ENCODE data around the gene LPP. TPM values are rescaled to one million over a fixed set of nuclear protein-coding genes. Genes with fewer than 3 reads are reported as not detected.

The LPP gene
- total RNA-seq, 2 experiments from 2014 or later, result 27.5 to 31.8 TPM

- CTCF ChIA-PET, result interaction anchor here (0.7 kb wide), 1 partner anchor 130 kb away, joined by 4 read pairs; no protein-coding TSS in a partner anchor
- no peak overlapping the region for H3K4me3 Mint-ChIP-seq
- H3K27ac Mint-ChIP-seq, result no peak overlapping the region
- no peaks in the 10 kb centered on the region for H3K36me3 Mint-ChIP-seq (ENCODE audit: low read depth)
- no peak for DNase-seq
- intact Hi-C loops (cut with micrococcal nuclease), result loop anchor here (5.0 kb wide), 1 partner anchor 213 kb away; no protein-coding TSS in a partner anchor
- no peaks in the 10 kb centered on the region for H3K27me3 Mint-ChIP-seq (ENCODE audit: low read depth)
- no peaks in the 10 kb centered on the region for H3K9me3 Mint-ChIP-seq
- H3K4me1 Mint-ChIP-seq (ENCODE audit: low read depth), result peaks cover 18% of the 10 kb centered on the region
These were observed 675.6 kb downstream of the LPP start for GRCh38 chr3:188829576-188829975.

GRCh38 chr3:188830893-188831292, 676.9 kb downstream of the LPP start:
- DNase-seq, result peak; percentile 7
- no peaks in the 10 kb centered on the region for H3K36me3 Mint-ChIP-seq (ENCODE audit: low read depth)
- H3K9me3 Mint-ChIP-seq, result no peaks in the 10 kb centered on the region
- no peak overlapping the region for H3K4me3 Mint-ChIP-seq
- H3K4me1 Mint-ChIP-seq (ENCODE audit: low read depth), result peaks cover 21% of the 10 kb centered on the region
- no peak overlapping the region for H3K27ac Mint-ChIP-seq
- CTCF ChIA-PET, result interaction anchor here (0.6 to 3.6 kb wide), 5 partner anchors 108 to 1676 kb away, joined by 3 to 29 read pairs (median 3); no protein-coding TSS in a partner anchor
- intact Hi-C loops (cut with micrococcal nuclease), result loop anchor here (5.0 kb wide), 2 partner anchors 316 to 1089 kb away; no protein-coding TSS in a partner anchor
- no peaks in the 10 kb centered on the region for H3K27me3 Mint-ChIP-seq (ENCODE audit: low read depth)

GRCh38 chr3:188832146-188832545, 678.2 kb downstream of the LPP start:
- H3K4me3 Mint-ChIP-seq, result no peak overlapping the region
- CTCF ChIA-PET, result interaction anchor here (0.6 to 3.6 kb wide), 4 partner anchors 15 to 1091 kb away, joined by 3 to 29 read pairs (median 4); no protein-coding TSS in a partner anchor
- no peaks in the 10 kb centered on the region for H3K9me3 Mint-ChIP-seq
- no peak for DNase-seq
- no peaks in the 10 kb centered on the region for H3K36me3 Mint-ChIP-seq (ENCODE audit: low read depth)
- H3K27me3 Mint-ChIP-seq (ENCODE audit: low read depth), result no peaks in the 10 kb centered on the region
- no peak overlapping the region for H3K27ac Mint-ChIP-seq
- H3K4me1 Mint-ChIP-seq (ENCODE audit: low read depth), result peaks cover 16% of the 10 kb centered on the region
- intact Hi-C loops (cut with micrococcal nuclease), result loop anchor here (5.0 kb wide), 2 partner anchors 315 to 1090 kb away; no protein-coding TSS in a partner anchor

GRCh38 chr3:188832961-188833721, 679.2 kb downstream of the LPP start:
- intact Hi-C loops (cut with micrococcal nuclease), result loop anchor here (5.0 kb wide), 2 partner anchors 314 to 1091 kb away; no protein-coding TSS in a partner anchor
- no peaks in the 10 kb centered on the region for H3K36me3 Mint-ChIP-seq (ENCODE audit: low read depth)
- no peaks in the 10 kb centered on the region for H3K27me3 Mint-ChIP-seq (ENCODE audit: low read depth)
- H3K27ac Mint-ChIP-seq, result no peak overlapping the region
- no peak overlapping the region for H3K4me3 Mint-ChIP-seq
- H3K4me1 Mint-ChIP-seq (ENCODE audit: low read depth), result peaks cover 14% of the 10 kb centered on the region
- DNase-seq, result no peak
- CTCF ChIA-PET, result interaction anchor here (0.8 to 3.6 kb wide), 3 partner anchors 16 to 1092 kb away, joined by 3 to 29 read pairs (median 5); no protein-coding TSS in a partner anchor
- no peaks in the 10 kb centered on the region for H3K9me3 Mint-ChIP-seq

GRCh38 chr3:188834349-188834748, 680.4 kb downstream of the LPP start:
- peaks cover 3% of the 10 kb centered on the region for H3K36me3 Mint-ChIP-seq (ENCODE audit: low read depth)
- H3K9me3 Mint-ChIP-seq, result no peaks in the 10 kb centered on the region
- no peak overlapping the region for H3K27ac Mint-ChIP-seq
- DNase-seq, result peak; percentile 51
- H3K4me3 Mint-ChIP-seq, result no peak overlapping the region
- CTCF ChIA-PET, result interaction anchor here (0.7 to 1.2 kb wide), 7 partner anchors 9 to 1095 kb away, joined by 3 to 5 read pairs (median 3); no protein-coding TSS in a partner anchor
- H3K27me3 Mint-ChIP-seq (ENCODE audit: low read depth), result no peaks in the 10 kb centered on the region
- H3K4me1 Mint-ChIP-seq (ENCODE audit: low read depth), result peaks cover 14% of the 10 kb centered on the region
- intact Hi-C loops (cut with micrococcal nuclease), result loop anchor here (2.0 to 5.0 kb wide), 3 partner anchors 120 to 1092 kb away; no protein-coding TSS in a partner anchor

- Mint-ChIP-seq H3K4me3 (no peak overlapping the region), H3K4me1 (ENCODE audit: low read depth) (peaks cover 7% of the 10 kb centered on the region), H3K9me3 (no peaks in the 10 kb centered on the region), H3K27me3 (ENCODE audit: low read depth) (no peaks in the 10 kb centered on the region), H3K27ac (no peak overlapping the region), H3K36me3 (ENCODE audit: low read depth) (peaks cover 3% of the 10 kb centered on the region)
- no peak for DNase-seq
- intact Hi-C loops (cut with micrococcal nuclease), result no loop called here
- CTCF ChIA-PET, result no interaction called here
These were observed 685.3 kb downstream of the LPP start for GRCh38 chr3:188839187-188839695.

- DNase-seq, result no peak
- CTCF ChIA-PET, result interaction anchor here (1.1 kb wide), 1 partner anchor 11 kb away, joined by 3 read pairs; no protein-coding TSS in a partner anchor
- no peak overlapping the region for H3K4me3 Mint-ChIP-seq
- intact Hi-C loops (cut with micrococcal nuclease), result no loop called here
- no peaks in the 10 kb centered on the region for H3K9me3 Mint-ChIP-seq
- H3K4me1 Mint-ChIP-seq (ENCODE audit: low read depth), result no peaks in the 10 kb centered on the region
- peaks cover 3% of the 10 kb centered on the region for H3K36me3 Mint-ChIP-seq (ENCODE audit: low read depth)
- H3K27me3 Mint-ChIP-seq (ENCODE audit: low read depth), result no peaks in the 10 kb centered on the region
- no peak overlapping the region for H3K27ac Mint-ChIP-seq
These were observed 686.3 kb downstream of the LPP start for GRCh38 chr3:188840290-188840689.

- intact Hi-C loops (cut with micrococcal nuclease), result no loop called here
- H3K4me1 Mint-ChIP-seq (ENCODE audit: low read depth), result no peaks in the 10 kb centered on the region
- CTCF ChIA-PET, result no interaction called here
These were observed 687.9 kb downstream of the LPP start for GRCh38 chr3:188841906-188842305.

GRCh38 chr3:188842639-188843038, 688.7 kb downstream of the LPP start:
- peaks cover 3% of the 10 kb centered on the region for H3K36me3 Mint-ChIP-seq (ENCODE audit: low read depth)
- no peaks in the 10 kb centered on the region for H3K9me3 Mint-ChIP-seq
- CTCF ChIA-PET, result no interaction called here
- DNase-seq, result no peak
- H3K4me1 Mint-ChIP-seq (ENCODE audit: low read depth), result no peaks in the 10 kb centered on the region
- no peak overlapping the region for H3K27ac Mint-ChIP-seq
- intact Hi-C loops (cut with micrococcal nuclease), result no loop called here
- no peak overlapping the region for H3K4me3 Mint-ChIP-seq
- H3K27me3 Mint-ChIP-seq (ENCODE audit: low read depth), result no peaks in the 10 kb centered on the region

More at GRCh38 chr3:188841906-188842305, 687.9 kb downstream of the LPP start:
- Mint-ChIP-seq H3K27ac (no peak overlapping the region), H3K27me3 (ENCODE audit: low read depth) (no peaks in the 10 kb centered on the region), H3K36me3 (ENCODE audit: low read depth) (peaks cover 3% of the 10 kb centered on the region), H3K9me3 (no peaks in the 10 kb centered on the region), H3K4me3 (no peak overlapping the region)
- no peak for DNase-seq

GRCh38 chr3:188844096-188844495, 690.1 kb downstream of the LPP start:
- Mint-ChIP-seq H3K9me3 (no peaks in the 10 kb centered on the region), H3K27me3 (ENCODE audit: low read depth) (no peaks in the 10 kb centered on the region), H3K27ac (no peak overlapping the region), H3K36me3 (ENCODE audit: low read depth) (no peaks in the 10 kb centered on the region), H3K4me1 (ENCODE audit: low read depth) (no peaks in the 10 kb centered on the region), H3K4me3 (no peak overlapping the region)
- CTCF ChIA-PET, result no interaction called here
- no peak for DNase-seq
- intact Hi-C loops (cut with micrococcal nuclease), result no loop called here

- CTCF ChIA-PET, result interaction anchor here (1.2 kb wide), 1 partner anchor 109 kb away, joined by 3 read pairs; no protein-coding TSS in a partner anchor
- H3K36me3 Mint-ChIP-seq (ENCODE audit: low read depth), result no peaks in the 10 kb centered on the region
- H3K4me1 Mint-ChIP-seq (ENCODE audit: low read depth), result no peaks in the 10 kb centered on the region
- DNase-seq, result no peak
- H3K9me3 Mint-ChIP-seq, result no peaks in the 10 kb centered on the region
- no peak overlapping the region for H3K27ac Mint-ChIP-seq
- no peak overlapping the region for H3K4me3 Mint-ChIP-seq
- intact Hi-C loops (cut with micrococcal nuclease), result no loop called here
- H3K27me3 Mint-ChIP-seq (ENCODE audit: low read depth), result no peaks in the 10 kb centered on the region
These were observed 691.6 kb downstream of the LPP start for GRCh38 chr3:188845514-188845913.

GRCh38 chr3:188848947-188849346, 695.0 kb downstream of the LPP start:
- Mint-ChIP-seq H3K36me3 (ENCODE audit: low read depth) (no peaks in the 10 kb centered on the region), H3K27ac (no peak overlapping the region), H3K4me1 (ENCODE audit: low read depth) (no peaks in the 10 kb centered on the region), H3K27me3 (ENCODE audit: low read depth) (no peaks in the 10 kb centered on the region), H3K4me3 (no peak overlapping the region), H3K9me3 (no peaks in the 10 kb centered on the region)
- no peak for DNase-seq
- intact Hi-C loops (cut with micrococcal nuclease), result no loop called here
- CTCF ChIA-PET, result no interaction called here

Measured in activated naive CD4-positive, alpha-beta T cell treated with anti-CD3 and anti-CD28 coated beads for 36 hours (primary cell).